ENCODE results near the gene RIN1.

- TF ChIP-seq ZNF691 (CRISPR knock-in tag; IDR thresholded peaks at IDR 0.05; ENCODE audit: borderline replicate concordance, low read depth) (no peak), CTCF (CRISPR knock-in tag; IDR thresholded peaks at IDR 0.05) (no peak), BHLHE40 (IDR thresholded peaks at IDR 0.05; ENCODE audit: low read length) (no peak), ZBTB4 (CRISPR knock-in tag; IDR thresholded peaks at IDR 0.05; ENCODE audit: borderline replicate concordance) (no peak)
Observed at GRCh38 chr11:66366844-66367477, 30.7 kb upstream of the RIN1 start.

Data from HepG2 (cell line).